Hepatocyte (in vitro differentiated cells): ENCODE measurements around the gene DCAF8. TPM values are rescaled to one million over a fixed set of nuclear protein-coding genes. Genes with fewer than 3 reads are reported as not detected.
"Not testable (repeated sequence)": the region's sequence is repeated elsewhere in the genome, so short reads cannot be mapped to it uniquely, and the experiment has no call there.

ENCODE experiments used
- DNase-seq: peaks from one replicate; pipeline ENCODE4 v3.0.0-alpha.2; 2016; ENCODE audit warnings: low spot score
- H2AFZ ChIP-seq: fragments of 200-600 bp; sonication (generic); 2 replicates; pipeline ENCODE4 v1.6.0; 2016; ENCODE audit warnings: antibody characterized with exemption, mild to moderate bottlenecking
- H3K27ac ChIP-seq: fragments of 200-600 bp; sonication (generic); 2 replicates; pipeline ENCODE4 v1.5.1; 2016; ENCODE audit warnings: mild to moderate bottlenecking
- H3K27me3 ChIP-seq: fragments of 200-600 bp; sonication (generic); 2 replicates; pipeline ENCODE4 v1.6.1; 2016
- H3K36me3 ChIP-seq: fragments of 200-600 bp; sonication (generic); replicated peaks from 2 replicates; pipeline ENCODE4 v1.5.1; 2016; ENCODE audit warnings: low read depth; ENCODE audit not compliant: insufficient read depth
- H3K4me1 ChIP-seq: fragments of 200-600 bp; sonication (generic); 2 replicates; pipeline ENCODE4 v1.5.1; 2016; ENCODE audit warnings: mild to moderate bottlenecking, moderate library complexity; ENCODE audit not compliant: insufficient read depth
- H3K4me2 ChIP-seq: fragments of 200-600 bp; sonication (generic); 2 replicates; pipeline ENCODE4 v1.6.0; 2016
- H3K4me3 ChIP-seq: fragments of 200-600 bp; sonication (generic); 2 replicates; pipeline ENCODE4 v1.5.1; 2016; ENCODE audit warnings: mild to moderate bottlenecking
- H3K79me2 ChIP-seq: fragments of 200-600 bp; sonication (generic); 2 replicates; pipeline ENCODE4 v1.6.0; 2017; ENCODE audit warnings: mild to moderate bottlenecking
- H3K9me2 ChIP-seq: fragments of 200-600 bp; sonication (generic); replicated peaks from 2 replicates; pipeline ENCODE4 v1.6.0; 2017; ENCODE audit warnings: mild to moderate bottlenecking; ENCODE audit not compliant: insufficient read depth
- H3K9me3 ChIP-seq: fragments of 200-600 bp; sonication (generic); 2 replicates; pipeline ENCODE4 v1.5.1; 2016; ENCODE audit warnings: low read depth, mild to moderate bottlenecking
- H4K20me1 ChIP-seq: fragments of 200-600 bp; sonication (generic); 2 replicates; pipeline ENCODE4 v1.6.0; 2016; ENCODE audit warnings: mild to moderate bottlenecking; ENCODE audit not compliant: insufficient read depth, poor library complexity, severe bottlenecking
- CTCF ChIP-seq: fragments of 200-600 bp; sonication (generic); IDR thresholded peaks from 2 replicates; pipeline ENCODE4 v1.5.1; 2016; ENCODE audit warnings: antibody characterized with exemption, mild to moderate bottlenecking; ENCODE audit not compliant: poor library complexity
- EZH2 ChIP-seq: fragments of 200-600 bp; sonication (generic); IDR thresholded peaks from 2 replicates; pipeline ENCODE4 v1.6.1; 2016; ENCODE audit warnings: antibody characterized with exemption, mild to moderate bottlenecking, borderline replicate concordance
- EZH2phosphoT487 ChIP-seq: fragments of 200-600 bp; sonication (generic); IDR thresholded peaks from one replicate; pipeline ENCODE4 v1.6.1; 2018; ENCODE audit warnings: antibody characterized with exemption, mild to moderate bottlenecking, low read depth, moderate library complexity; ENCODE audit not compliant: unreplicated experiment, severe bottlenecking
- WGBS: methylation state at CpG from one replicate; pipeline ENCODE4 v1.1.6; 2016; ENCODE audit warnings: low lambda C conversion rate; ENCODE audit errors: missing lambda C conversion rate; 5-methylcytosine and 5-hydroxymethylcytosine counted together
- polyA plus RNA-seq: library from polyadenylated mRNA; unstranded; fragments of >200 nt; fragmentation: Nextera tagmentation; extraction: Ambion mirVana; gene quantifications from 2 replicates; pipeline ENCODE4 v1.2.1, GENCODE V29; 2016
- total RNA-seq: library from RNA; depleted of rRNA; stranded (reverse); fragments of >200 nt; gene quantifications from 2 replicates; pipeline ENCODE4 v1.2.3, GENCODE V29; 2014

The DCAF8 gene
- total and polyA plus RNA-seq, 2 experiments from 2014 or later, result 95.1 to 110 TPM

GRCh38 chr1:160293020-160293968 is 30.9 kb upstream of the DCAF8 start:
- no peaks in the 10 kb centered on the region for H3K27me3 ChIP-seq
- no peaks in the 10 kb centered on the region for H3K4me1 ChIP-seq
- 85% methylated on average over 8 of the region's 8 CpGs for WGBS
- no peak for TF ChIP-seq EZH2phosphoT487
- no peak for TF ChIP-seq EZH2
- no peaks in the 10 kb centered on the region for H4K20me1 ChIP-seq
- peaks cover 18% of the 10 kb centered on the region for H3K36me3 ChIP-seq
- no peaks in the 10 kb centered on the region for H3K9me3 ChIP-seq
- no peak overlapping the region for H2AFZ ChIP-seq
- H3K4me2 ChIP-seq, result no peak overlapping the region
- H3K9me2 ChIP-seq, result no peaks in the 10 kb centered on the region
- H3K27ac ChIP-seq, result peak overlapping the region; percentile 43
- H3K79me2 ChIP-seq, result no peaks in the 10 kb centered on the region
- H3K4me3 ChIP-seq, result no peak overlapping the region
- DNase-seq, result no peak

- Histone ChIP-seq H3K9me2 (no peaks in the 10 kb centered on the region), H3K27ac (no peak overlapping the region), H3K4me3 (no peak overlapping the region), H4K20me1 (no peaks in the 10 kb centered on the region), H3K79me2 (no peaks in the 10 kb centered on the region), H3K9me3 (no peaks in the 10 kb centered on the region), H3K36me3 (peaks cover 18% of the 10 kb centered on the region), H2AFZ (no peak overlapping the region), H3K4me2 (no peak overlapping the region), H3K27me3 (no peaks in the 10 kb centered on the region), H3K4me1 (no peaks in the 10 kb centered on the region)
- 69% methylated on average over 11 of the region's 11 CpGs for WGBS
- TF ChIP-seq CTCF (peak; percentile 84), EZH2phosphoT487 (no peak)
- DNase-seq, result peak; percentile 80
Observed at GRCh38 chr1:160291248-160292220, 29.2 kb upstream of the DCAF8 start.

GRCh38 chr1:160287769-160288168 is 25.4 kb upstream of the DCAF8 start:
- Histone ChIP-seq H3K79me2 (peaks cover 13% of the 10 kb centered on the region), H3K4me1 (peaks cover 11% of the 10 kb centered on the region)
- H3K27ac ChIP-seq, H3K4me2 ChIP-seq, H4K20me1 ChIP-seq, H3K27me3 ChIP-seq, DNase-seq, H3K4me3 ChIP-seq, H3K9me3 ChIP-seq, H3K9me2 ChIP-seq, H2AFZ ChIP-seq, H3K36me3 ChIP-seq: not testable (repeated sequence)
- WGBS, result 95% methylated on average over 12 of the region's 12 CpGs

GRCh38 chr1:160285506-160285905 is 23.2 kb upstream of the DCAF8 start:
- Histone ChIP-seq H3K4me2 (peak overlapping the region; percentile 71), H4K20me1 (no peaks in the 10 kb centered on the region), H3K4me3 (no peak overlapping the region), H2AFZ (no peak overlapping the region), H3K9me2 (no peaks in the 10 kb centered on the region), H3K27me3 (no peaks in the 10 kb centered on the region), H3K27ac (no peak overlapping the region), H3K9me3 (no peaks in the 10 kb centered on the region), H3K36me3 (peaks cover 2% of the 10 kb centered on the region), H3K4me1 (peaks cover 11% of the 10 kb centered on the region), H3K79me2 (peaks cover 19% of the 10 kb centered on the region)
- DNase-seq, result no peak
- TF ChIP-seq EZH2phosphoT487, result no peak
- TF ChIP-seq EZH2, result no peak
- no peak for TF ChIP-seq CTCF
- 95% methylated on average over 22 of the region's 23 CpGs for WGBS
